ENCODE results near the gene ZBTB20.
A peak's percentile ranks its signal among the peaks of the same experiment; 100 is the strongest.

Gene ZBTB20

DNA sequence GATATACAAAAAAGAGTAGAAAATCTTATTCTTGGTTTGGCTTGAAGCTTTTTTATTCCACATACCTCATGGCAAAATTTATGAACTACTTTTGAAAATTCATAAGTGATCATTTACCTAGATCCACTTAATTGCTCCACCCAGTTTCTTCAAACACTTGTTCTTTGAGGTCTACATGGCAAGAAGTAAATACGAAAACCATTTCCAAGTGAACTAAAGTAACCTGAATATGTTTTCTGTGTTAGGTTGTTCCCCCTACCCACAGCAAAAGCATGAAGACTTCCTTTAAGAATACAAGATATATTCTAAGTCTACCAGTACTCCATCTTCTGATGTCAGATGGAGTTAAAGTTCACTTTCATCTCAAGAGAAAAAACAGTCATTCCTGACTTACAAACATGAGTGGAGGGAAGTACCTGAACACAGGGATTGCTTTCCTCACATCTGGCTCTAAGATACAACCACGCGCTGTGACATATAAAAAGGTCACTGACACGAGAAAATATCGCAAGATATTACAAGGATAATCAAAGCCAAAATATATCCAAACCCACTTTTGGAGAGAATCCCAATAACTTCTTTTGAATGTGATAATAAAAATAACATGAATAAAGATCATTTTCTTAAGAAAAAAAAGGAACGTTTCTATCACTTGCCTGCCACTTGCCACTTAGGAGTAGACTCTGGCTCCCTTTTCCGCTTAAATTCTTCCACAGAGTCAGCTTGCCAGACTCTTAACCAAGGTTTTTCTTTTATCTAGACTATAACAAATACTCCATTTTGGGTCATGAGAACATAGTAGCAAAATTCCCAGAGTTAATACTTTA is 428.8 kb downstream of the ZBTB20 start:
- no peak overlapping the region for H3K4me3 Mint-ChIP-seq
- H3K27ac Mint-ChIP-seq: no peak overlapping the region
- no peaks in the 10 kb centered on the region for H3K27me3 Mint-ChIP-seq
- no peaks in the 10 kb centered on the region for H3K9me3 Mint-ChIP-seq
- ATAC-seq (ENCODE audit: low read depth) (no peak), DNase-seq (ENCODE audit: low spot score in 2 of 2) (no peak)
- H3K36me3 Mint-ChIP-seq: peaks cover 25% of the 10 kb centered on the region
- peaks cover 5% of the 10 kb centered on the region for H3K4me1 Mint-ChIP-seq

- no peak for ATAC-seq (ENCODE audit: low read depth)
- Mint-ChIP-seq H3K36me3 (peaks cover 23% of the 10 kb centered on the region), H3K9me3 (no peaks in the 10 kb centered on the region)
Measured at GRCh38 chr3:114716916-114717315, 430.2 kb downstream of the ZBTB20 start.

DNA sequence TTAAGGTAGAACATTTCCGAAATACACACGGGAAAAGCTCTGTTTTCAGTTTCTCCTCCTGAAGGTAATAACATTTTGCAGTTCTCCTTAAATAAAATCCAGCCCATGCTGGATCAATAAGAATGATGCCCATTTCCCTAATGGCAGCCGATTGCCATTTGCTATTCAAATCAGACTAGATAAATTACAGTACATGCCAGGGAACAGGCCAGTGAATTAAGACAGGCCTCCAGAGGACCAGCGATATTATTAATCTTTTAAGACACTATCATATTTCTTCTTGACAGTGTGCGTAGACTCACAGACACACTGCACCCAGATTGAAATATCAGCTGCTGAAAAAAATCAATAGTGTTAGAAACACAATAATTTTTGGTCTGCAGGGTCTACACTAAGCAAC is 431.0 kb downstream of the ZBTB20 start:
- H3K36me3 Mint-ChIP-seq: peaks cover 25% of the 10 kb centered on the region
- no peak overlapping the region for H3K27ac Mint-ChIP-seq
- H3K27me3 Mint-ChIP-seq: no peaks in the 10 kb centered on the region
- no peak for DNase-seq (ENCODE audit: low spot score in 2 of 2)
- ATAC-seq (ENCODE audit: low read depth): no peak
- peaks cover 3% of the 10 kb centered on the region for H3K4me1 Mint-ChIP-seq
- H3K4me3 Mint-ChIP-seq: no peak overlapping the region
- no peaks in the 10 kb centered on the region for H3K9me3 Mint-ChIP-seq

More at GRCh38 chr3:114716916-114717315, 430.2 kb downstream of the ZBTB20 start:
- Mint-ChIP-seq H3K27me3 (no peaks in the 10 kb centered on the region), H3K4me3 (no peak overlapping the region), H3K27ac (no peak overlapping the region), H3K4me1 (peaks cover 2% of the 10 kb centered on the region)
- DNase-seq (ENCODE audit: low spot score in 2 of 2): no peak

- Mint-ChIP-seq H3K4me1 (peaks cover 3% of the 10 kb centered on the region), H3K4me3 (no peak overlapping the region), H3K36me3 (peaks cover 31% of the 10 kb centered on the region), H3K27ac (no peak overlapping the region), H3K9me3 (no peaks in the 10 kb centered on the region), H3K27me3 (no peaks in the 10 kb centered on the region)
- DNase-seq (ENCODE audit: low spot score in 2 of 2) (no peak), ATAC-seq (ENCODE audit: low read depth) (no peak)
Measured at GRCh38 chr3:114714957-114715460, 432.1 kb downstream of the ZBTB20 start.

DNA sequence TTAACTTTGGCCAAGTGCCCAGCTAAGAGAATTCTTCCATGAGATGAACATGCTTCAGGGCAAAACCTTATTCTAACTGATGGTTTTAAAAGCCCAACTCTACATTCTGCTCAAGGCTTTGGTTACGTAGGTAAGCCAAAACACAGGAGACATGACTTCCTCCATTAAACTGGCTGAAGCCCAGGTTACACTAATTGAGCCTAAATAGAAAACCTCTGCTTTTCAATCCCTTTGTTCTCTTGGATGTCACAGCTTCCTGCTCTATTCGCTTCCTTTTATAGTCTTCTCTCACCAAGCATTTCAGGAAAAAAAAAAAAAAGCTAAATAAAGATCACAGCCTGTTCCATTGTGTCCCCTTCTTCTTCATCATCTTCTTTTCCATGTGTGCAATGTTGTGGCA is 432.9 kb downstream of the ZBTB20 start:
- ATAC-seq (ENCODE audit: low read depth): no peak
- Mint-ChIP-seq H3K27me3 (no peaks in the 10 kb centered on the region), H3K27ac (no peak overlapping the region), H3K4me3 (no peak overlapping the region), H3K36me3 (peaks cover 34% of the 10 kb centered on the region), H3K4me1 (peaks cover 6% of the 10 kb centered on the region), H3K9me3 (no peaks in the 10 kb centered on the region)
- no peak for DNase-seq (ENCODE audit: low spot score in 2 of 2)

DNA sequence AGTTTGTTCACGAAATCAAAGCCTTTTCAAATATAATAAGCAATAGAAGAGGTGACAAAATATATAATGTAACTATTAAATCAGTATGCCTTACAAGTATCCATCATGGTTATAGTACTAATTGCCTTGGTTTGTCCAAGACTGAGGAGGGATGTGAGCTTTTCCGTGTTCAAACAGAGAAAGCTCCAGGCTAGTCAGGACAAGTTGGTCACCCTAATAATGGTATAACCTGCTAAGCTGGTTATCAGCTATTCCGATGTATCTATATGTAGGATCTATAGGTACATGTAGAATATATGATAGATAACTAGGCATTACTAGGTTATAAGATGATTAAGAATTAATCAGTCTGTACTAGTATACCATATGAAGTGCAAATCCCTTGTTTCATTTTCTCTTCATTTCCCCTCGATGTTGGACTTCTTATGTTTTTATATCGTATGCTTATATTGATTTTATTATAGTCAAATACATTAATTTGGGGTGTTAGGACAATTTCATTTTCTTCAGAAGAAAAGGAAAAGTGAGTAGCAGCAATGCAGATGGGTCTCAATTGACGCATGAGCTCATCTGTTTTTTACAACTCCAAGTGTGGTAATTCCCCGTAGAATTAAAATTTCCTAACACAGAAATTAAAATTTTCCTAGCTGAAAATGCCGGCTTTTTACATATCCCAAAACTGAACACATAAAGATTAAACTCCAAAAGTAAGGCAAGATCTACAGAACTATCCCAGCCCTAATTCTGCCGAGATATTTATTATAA is 434.2 kb downstream of the ZBTB20 start:
- H3K27ac Mint-ChIP-seq: no peak overlapping the region
- peaks cover 32% of the 10 kb centered on the region for H3K36me3 Mint-ChIP-seq
- DNase-seq (ENCODE audit: low spot score in 2 of 2) (no peak), ATAC-seq (ENCODE audit: low read depth) (no peak)
- no peaks in the 10 kb centered on the region for H3K27me3 Mint-ChIP-seq
- H3K4me1 Mint-ChIP-seq: peaks cover 6% of the 10 kb centered on the region
- no peak overlapping the region for H3K4me3 Mint-ChIP-seq
- H3K9me3 Mint-ChIP-seq: no peaks in the 10 kb centered on the region

DNA sequence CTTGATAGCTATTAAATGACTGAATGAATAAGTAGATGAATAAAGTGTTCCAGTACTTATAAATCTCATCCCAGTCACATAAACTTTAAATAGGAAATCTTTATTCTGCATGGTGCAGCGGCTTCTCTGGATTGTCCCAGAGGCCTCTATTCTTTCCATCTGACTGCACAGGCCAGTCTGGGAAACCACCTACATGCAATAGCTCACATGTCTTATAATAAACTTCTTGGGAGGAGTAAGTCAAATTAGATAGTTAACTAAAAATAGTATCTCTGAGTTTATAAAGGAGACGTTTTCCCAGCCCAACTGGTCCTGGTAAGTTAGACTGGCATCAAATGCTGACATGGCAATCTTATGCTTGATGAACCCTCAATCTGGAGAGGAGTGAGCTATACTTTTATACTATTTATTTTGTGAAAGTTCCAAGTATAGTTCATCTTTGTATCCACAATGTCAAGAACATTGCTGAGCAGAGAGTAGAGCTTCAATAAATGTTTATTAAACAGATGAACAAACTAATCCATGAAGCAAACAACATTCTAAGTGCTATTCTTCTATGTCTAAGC is 435.7 kb downstream of the ZBTB20 start:
- Mint-ChIP-seq H3K4me3 (no peak overlapping the region), H3K36me3 (peaks cover 27% of the 10 kb centered on the region), H3K27ac (no peak overlapping the region), H3K9me3 (no peaks in the 10 kb centered on the region), H3K27me3 (no peaks in the 10 kb centered on the region), H3K4me1 (peaks cover 9% of the 10 kb centered on the region)
- ATAC-seq (ENCODE audit: low read depth) (no peak), DNase-seq (ENCODE audit: low spot score in 2 of 2) (no peak)

GRCh38 chr3:114709102-114709501 is 438.0 kb downstream of the ZBTB20 start:
- no peaks in the 10 kb centered on the region for H3K27me3 Mint-ChIP-seq
- H3K4me3 Mint-ChIP-seq: no peak overlapping the region
- ATAC-seq (ENCODE audit: low read depth): no peak
- H3K4me1 Mint-ChIP-seq: peaks cover 17% of the 10 kb centered on the region
- no peaks in the 10 kb centered on the region for H3K9me3 Mint-ChIP-seq
- no peak for DNase-seq (ENCODE audit: low spot score in 2 of 2)
- peaks cover 18% of the 10 kb centered on the region for H3K36me3 Mint-ChIP-seq
- H3K27ac Mint-ChIP-seq: no peak overlapping the region

DNA sequence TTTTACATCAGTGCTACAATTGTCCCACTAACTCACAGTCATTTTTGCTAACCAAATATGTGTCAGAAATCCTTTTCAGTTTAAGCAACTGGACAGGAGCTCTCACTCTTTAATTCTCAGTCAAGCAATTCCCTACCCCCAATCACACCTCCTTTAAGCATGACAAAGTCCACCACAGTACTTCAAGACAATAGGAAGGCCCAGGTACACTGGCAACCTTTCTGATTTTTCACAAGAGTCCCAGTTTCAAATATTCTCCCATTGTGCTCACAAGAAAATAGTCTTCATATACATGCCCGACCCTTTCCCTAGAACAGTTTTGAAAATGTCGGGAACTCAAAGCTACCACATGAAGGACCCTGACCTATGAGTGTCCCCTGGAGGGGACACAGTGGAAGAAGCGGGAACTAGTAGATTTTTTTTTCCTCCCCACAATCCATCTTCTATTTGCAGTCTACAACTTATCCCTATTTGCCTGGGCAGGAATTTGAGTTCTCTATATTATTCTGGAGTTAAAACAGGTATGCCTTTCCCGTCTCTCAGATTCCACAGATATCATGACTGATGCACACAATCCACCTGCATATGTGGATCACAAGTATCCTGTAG is 439.7 kb downstream of the ZBTB20 start:
- ATAC-seq (ENCODE audit: low read depth) (no peak), DNase-seq (ENCODE audit: low spot score in 2 of 2) (no peak)
- H3K4me1 Mint-ChIP-seq: peaks cover 17% of the 10 kb centered on the region
- H3K4me3 Mint-ChIP-seq: no peak overlapping the region
- H3K27ac Mint-ChIP-seq: no peak overlapping the region
- no peaks in the 10 kb centered on the region for H3K9me3 Mint-ChIP-seq
- no peaks in the 10 kb centered on the region for H3K27me3 Mint-ChIP-seq
- peaks cover 21% of the 10 kb centered on the region for H3K36me3 Mint-ChIP-seq

- Mint-ChIP-seq H3K27ac (no peak overlapping the region), H3K4me3 (no peak overlapping the region), H3K4me1 (peaks cover 14% of the 10 kb centered on the region), H3K36me3 (peaks cover 18% of the 10 kb centered on the region), H3K27me3 (no peaks in the 10 kb centered on the region), H3K9me3 (no peaks in the 10 kb centered on the region)
- no peak for DNase-seq (ENCODE audit: low spot score in 2 of 2)
- no peak for ATAC-seq (ENCODE audit: low read depth)
Measured at GRCh38 chr3:114706591-114707232, 440.4 kb downstream of the ZBTB20 start.

DNA sequence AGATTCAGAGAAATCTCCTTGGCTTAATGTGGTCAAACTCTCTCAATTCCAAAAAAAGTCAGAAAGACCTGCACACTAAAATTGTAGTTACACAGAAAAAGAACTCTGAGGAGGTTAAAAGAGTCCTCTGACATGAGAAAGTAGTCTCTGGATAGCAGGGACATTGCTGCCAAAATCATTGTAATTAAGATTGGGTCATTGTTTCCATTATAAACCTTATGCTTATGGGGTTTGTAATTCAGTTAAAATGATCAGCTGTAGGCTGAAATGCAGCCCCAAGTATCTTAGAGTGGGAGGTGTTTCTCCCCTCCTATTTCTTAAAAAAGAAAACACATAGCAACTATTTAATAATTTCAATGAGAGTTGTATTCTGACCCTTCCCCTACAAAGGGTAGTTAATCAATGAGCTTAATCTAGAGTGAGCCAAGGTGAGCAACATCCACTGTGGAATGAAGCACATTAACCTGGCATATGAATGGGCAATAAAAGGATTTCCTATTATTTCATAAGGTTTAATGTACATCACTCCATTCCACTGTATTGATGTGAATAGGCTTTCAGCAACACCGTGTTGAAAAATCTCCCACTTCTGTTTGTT is 446.4 kb downstream of the ZBTB20 start:
- no peak for DNase-seq (ENCODE audit: low spot score in 2 of 2)
- H3K9me3 Mint-ChIP-seq: no peaks in the 10 kb centered on the region
- no peak overlapping the region for H3K27ac Mint-ChIP-seq
- no peak overlapping the region for H3K4me3 Mint-ChIP-seq
- peaks cover 21% of the 10 kb centered on the region for H3K4me1 Mint-ChIP-seq
- H3K27me3 Mint-ChIP-seq: no peaks in the 10 kb centered on the region
- no peak for ATAC-seq (ENCODE audit: low read depth)
- peaks cover 7% of the 10 kb centered on the region for H3K36me3 Mint-ChIP-seq

DNA sequence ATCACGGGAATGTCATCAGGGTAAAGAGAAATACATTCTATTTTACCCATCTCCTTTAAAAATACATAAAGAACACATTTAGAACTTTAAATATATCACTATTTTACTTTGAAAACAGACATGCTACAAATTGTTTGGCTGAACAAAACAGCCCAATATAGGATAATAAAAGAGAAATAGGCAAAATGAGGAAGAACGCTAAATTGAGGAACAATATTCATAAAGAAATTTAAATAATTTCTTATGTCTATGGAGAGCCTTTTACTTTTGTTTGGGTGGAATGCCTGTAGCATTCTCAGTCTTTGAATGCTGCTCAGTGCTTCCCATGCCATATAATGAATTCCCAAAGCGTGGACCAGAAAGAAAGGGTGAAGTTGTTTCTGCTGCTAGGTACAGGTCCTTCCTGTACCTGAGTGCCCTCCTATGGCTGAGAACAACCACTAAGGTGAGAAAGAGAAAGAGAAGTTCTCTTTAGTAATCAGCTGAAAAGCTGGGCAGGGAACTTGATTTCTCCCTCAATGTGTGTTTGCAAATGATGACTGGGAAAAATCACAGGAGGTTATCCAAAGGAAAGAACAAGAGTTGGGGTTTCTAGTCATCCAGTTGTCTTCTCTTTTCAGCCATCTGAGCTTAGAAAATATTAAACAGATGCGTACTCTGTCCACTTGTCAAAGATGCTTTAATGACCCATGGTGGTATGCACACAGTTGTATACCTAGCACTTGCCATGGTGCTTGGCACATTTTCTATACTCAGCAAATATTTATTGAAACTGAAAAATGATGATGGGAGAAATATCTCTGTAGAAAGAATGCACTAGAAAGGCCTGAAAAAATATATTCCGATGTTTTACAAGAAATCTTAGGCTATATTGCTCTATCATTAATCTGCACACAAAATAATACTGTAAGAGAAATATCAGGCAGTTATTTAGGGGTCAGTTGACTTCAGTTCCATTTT is 448.7 kb downstream of the ZBTB20 start:
- H3K27me3 Mint-ChIP-seq: no peaks in the 10 kb centered on the region
- ATAC-seq (ENCODE audit: low read depth): peak; percentile 45
- H3K4me1 Mint-ChIP-seq: peaks cover 15% of the 10 kb centered on the region
- H3K4me3 Mint-ChIP-seq: no peak overlapping the region
- no peaks in the 10 kb centered on the region for H3K9me3 Mint-ChIP-seq
- no peak for DNase-seq (ENCODE audit: low spot score in 2 of 2)
- H3K27ac Mint-ChIP-seq: no peak overlapping the region
- peaks cover 7% of the 10 kb centered on the region for H3K36me3 Mint-ChIP-seq
